ENCODE measurements around the gene RBM43. TPM values are rescaled to one million over a fixed set of nuclear protein-coding genes. Genes with fewer than 3 reads are reported as not detected.
"Not testable (repeated sequence)": the region's sequence is repeated elsewhere in the genome, so short reads cannot be mapped to it uniquely, and the experiment has no call there.

RBM43 gene
- polyA plus RNA-seq, 1 donor: 7.8 TPM

- DNase-seq (ENCODE audit: low read depth): no peak
Observed at GRCh38 chr2:151268085-151268484, 6.4 kb upstream of the RBM43 start.

- no peak for DNase-seq (ENCODE audit: low read depth)
Observed at GRCh38 chr2:151267537-151267936, 5.9 kb upstream of the RBM43 start.

- DNase-seq (ENCODE audit: low read depth): no peak
Observed at GRCh38 chr2:151265991-151266390, 4.3 kb upstream of the RBM43 start.

GRCh38 chr2:151264157-151264825 lies 2.6 kb upstream of the RBM43 start:
- DNase-seq (ENCODE audit: low read depth): no peak

- DNase-seq (ENCODE audit: low read depth): no peak
Observed at GRCh38 chr2:151262629-151263028, 966 bp upstream of the RBM43 start.

- peak; percentile 17 for DNase-seq (ENCODE audit: low read depth)
Observed at GRCh38 chr2:151261977-151262291, 271 bp upstream of the RBM43 start.

- DNase-seq (ENCODE audit: low read depth): peak; percentile 36
Observed at GRCh38 chr2:151260573-151261230, 961 bp downstream of the RBM43 start.

GRCh38 chr2:151258121-151258520 lies 3.5 kb downstream of the RBM43 start:
- DNase-seq (ENCODE audit: low read depth): no peak

GRCh38 chr2:151252646-151253045 lies 9.0 kb downstream of the RBM43 start:
- DNase-seq (ENCODE audit: low read depth): no peak

- no peak for DNase-seq (ENCODE audit: low read depth)
Observed at GRCh38 chr2:151251012-151251411, 10.7 kb downstream of the RBM43 start.

GRCh38 chr2:151247432-151247831 lies 14.2 kb downstream of the RBM43 start:
- DNase-seq (ENCODE audit: low read depth): no peak

- DNase-seq (ENCODE audit: low read depth): no peak
Observed at GRCh38 chr2:151246152-151246551, 15.5 kb downstream of the RBM43 start.

GRCh38 chr2:151243468-151243867 lies 18.2 kb downstream of the RBM43 start:
- no peak for DNase-seq (ENCODE audit: low read depth)

GRCh38 chr2:151241224-151241623 lies 20.4 kb downstream of the RBM43 start:
- DNase-seq (ENCODE audit: low read depth): no peak

- DNase-seq (ENCODE audit: low read depth): no peak
Observed at GRCh38 chr2:151240433-151240832, 21.2 kb downstream of the RBM43 start.

GRCh38 chr2:151239624-151240023 lies 22.0 kb downstream of the RBM43 start:
- DNase-seq (ENCODE audit: low read depth): no peak

GRCh38 chr2:151238527-151239487 lies 22.9 kb downstream of the RBM43 start:
- peak; percentile 61 for DNase-seq (ENCODE audit: low read depth)

GRCh38 chr2:151237422-151238025 lies 24.1 kb downstream of the RBM43 start:
- no peak for DNase-seq (ENCODE audit: low read depth)

GRCh38 chr2:151233760-151234159 lies 27.9 kb downstream of the RBM43 start:
- not testable (repeated sequence) for DNase-seq (ENCODE audit: low read depth)

- not testable (repeated sequence) for DNase-seq (ENCODE audit: low read depth)
Observed at GRCh38 chr2:151233288-151233687, 28.4 kb downstream of the RBM43 start.

GRCh38 chr2:151230627-151231140 lies 31.0 kb downstream of the RBM43 start:
- no peak for DNase-seq (ENCODE audit: low read depth)
